ENCODE results near the gene NEIL3. TPM values are rescaled to one million over a fixed set of nuclear protein-coding genes. Genes with fewer than 3 reads are reported as not detected.

The NEIL3 gene, protein sequence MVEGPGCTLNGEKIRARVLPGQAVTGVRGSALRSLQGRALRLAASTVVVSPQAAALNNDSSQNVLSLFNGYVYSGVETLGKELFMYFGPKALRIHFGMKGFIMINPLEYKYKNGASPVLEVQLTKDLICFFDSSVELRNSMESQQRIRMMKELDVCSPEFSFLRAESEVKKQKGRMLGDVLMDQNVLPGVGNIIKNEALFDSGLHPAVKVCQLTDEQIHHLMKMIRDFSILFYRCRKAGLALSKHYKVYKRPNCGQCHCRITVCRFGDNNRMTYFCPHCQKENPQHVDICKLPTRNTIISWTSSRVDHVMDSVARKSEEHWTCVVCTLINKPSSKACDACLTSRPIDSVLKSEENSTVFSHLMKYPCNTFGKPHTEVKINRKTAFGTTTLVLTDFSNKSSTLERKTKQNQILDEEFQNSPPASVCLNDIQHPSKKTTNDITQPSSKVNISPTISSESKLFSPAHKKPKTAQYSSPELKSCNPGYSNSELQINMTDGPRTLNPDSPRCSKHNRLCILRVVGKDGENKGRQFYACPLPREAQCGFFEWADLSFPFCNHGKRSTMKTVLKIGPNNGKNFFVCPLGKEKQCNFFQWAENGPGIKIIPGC
- total RNA-seq, result 10 to 100 TPM; 16.6 to 18.7 TPM

DNA sequence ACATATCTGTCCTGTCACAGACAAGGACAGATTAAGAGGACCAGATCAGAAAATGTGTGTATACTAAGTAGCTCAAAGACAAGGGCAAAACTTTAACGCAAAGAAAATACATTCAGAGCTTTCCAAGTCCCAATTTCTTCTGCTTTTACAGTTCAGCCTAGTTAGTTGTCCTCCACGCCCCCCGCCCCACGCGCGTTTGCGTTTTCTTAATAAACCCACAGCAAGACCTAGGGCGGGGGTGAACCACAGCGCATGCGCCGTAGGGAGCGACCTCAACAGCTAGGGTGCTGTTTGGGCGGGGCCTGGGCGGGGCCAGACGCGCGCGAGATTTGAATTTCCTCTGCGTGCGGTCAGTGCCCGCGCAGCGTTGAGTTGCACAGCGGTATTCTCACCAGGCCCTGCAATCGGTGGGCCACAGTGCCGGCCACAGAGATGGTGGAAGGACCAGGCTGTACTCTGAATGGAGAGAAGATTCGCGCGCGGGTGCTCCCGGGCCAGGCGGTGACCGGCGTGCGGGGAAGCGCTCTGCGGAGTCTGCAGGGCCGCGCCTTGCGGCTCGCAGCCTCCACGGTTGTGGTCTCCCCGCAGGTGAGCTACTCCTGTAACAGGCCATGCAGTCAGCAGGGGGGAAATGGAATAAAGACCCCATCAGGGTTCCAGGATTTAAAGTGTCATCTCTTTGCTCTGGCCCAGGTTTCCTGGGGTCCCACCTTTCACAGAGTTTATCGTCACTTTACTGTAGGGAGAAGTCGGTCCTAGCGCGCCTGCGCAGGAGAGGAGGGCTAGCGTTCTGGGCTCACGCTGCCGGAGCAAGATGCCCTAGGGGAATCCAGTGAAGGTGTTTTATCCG lies at the start of gene NEIL3:
TSS of gene NEIL3 (plus strand) at position 353 of the 850 bp plus-strand sequence. CDS start at position 433, 80 bp downstream.
- H3K4me1 Mint-ChIP-seq (ENCODE audit: low read depth), result peaks cover 29% of the 10 kb centered on the region
- no peaks in the 10 kb centered on the region for H3K9me3 Mint-ChIP-seq
- POLR2A ChIA-PET, result interaction anchor here (1.0 to 1.9 kb wide), 3 partner anchors 11 to 132 kb away, joined by 3 to 17 read pairs (median 3); partner anchors contain the start of gene AGA

DNA sequence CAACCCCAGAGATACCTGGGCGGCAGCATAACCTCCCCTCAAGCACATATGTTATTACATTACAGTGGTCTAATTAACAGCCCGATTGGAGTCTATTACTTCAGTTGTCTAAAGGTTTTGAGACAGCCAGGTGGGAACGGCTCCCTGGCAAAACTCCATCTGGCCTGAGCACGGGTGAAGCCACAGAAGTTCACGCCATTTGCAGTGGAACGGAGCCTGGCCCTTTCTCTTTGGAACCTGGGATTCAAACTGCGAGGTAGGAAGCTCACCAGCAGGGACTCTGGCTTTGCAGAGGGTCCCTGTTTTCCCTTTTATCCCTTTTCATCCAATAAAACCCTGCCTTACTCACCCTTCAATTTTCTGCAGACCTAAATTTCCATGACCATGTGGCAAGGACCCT lies 45.9 kb upstream of the NEIL3 start:
- intact Hi-C loops (cut with micrococcal nuclease), result no loop called here
- Mint-ChIP-seq H3K36me3 (ENCODE audit: low read depth) (no peaks in the 10 kb centered on the region), H3K4me3 (no peak overlapping the region), H3K27me3 (peaks cover 2% of the 10 kb centered on the region), H3K27ac (no peak overlapping the region), H3K4me1 (ENCODE audit: low read depth) (no peaks in the 10 kb centered on the region), H3K9me3 (no peaks in the 10 kb centered on the region)
- ATAC-seq (no peak), DNase-seq (no peak)
- ChIA-PET POLR2A (no interaction called here), CTCF (interaction anchor here (1.7 kb wide), 1 partner anchor 13 kb away, joined by 4 read pairs; no protein-coding TSS in a partner anchor)
- TF ChIP-seq, protein P1, sequence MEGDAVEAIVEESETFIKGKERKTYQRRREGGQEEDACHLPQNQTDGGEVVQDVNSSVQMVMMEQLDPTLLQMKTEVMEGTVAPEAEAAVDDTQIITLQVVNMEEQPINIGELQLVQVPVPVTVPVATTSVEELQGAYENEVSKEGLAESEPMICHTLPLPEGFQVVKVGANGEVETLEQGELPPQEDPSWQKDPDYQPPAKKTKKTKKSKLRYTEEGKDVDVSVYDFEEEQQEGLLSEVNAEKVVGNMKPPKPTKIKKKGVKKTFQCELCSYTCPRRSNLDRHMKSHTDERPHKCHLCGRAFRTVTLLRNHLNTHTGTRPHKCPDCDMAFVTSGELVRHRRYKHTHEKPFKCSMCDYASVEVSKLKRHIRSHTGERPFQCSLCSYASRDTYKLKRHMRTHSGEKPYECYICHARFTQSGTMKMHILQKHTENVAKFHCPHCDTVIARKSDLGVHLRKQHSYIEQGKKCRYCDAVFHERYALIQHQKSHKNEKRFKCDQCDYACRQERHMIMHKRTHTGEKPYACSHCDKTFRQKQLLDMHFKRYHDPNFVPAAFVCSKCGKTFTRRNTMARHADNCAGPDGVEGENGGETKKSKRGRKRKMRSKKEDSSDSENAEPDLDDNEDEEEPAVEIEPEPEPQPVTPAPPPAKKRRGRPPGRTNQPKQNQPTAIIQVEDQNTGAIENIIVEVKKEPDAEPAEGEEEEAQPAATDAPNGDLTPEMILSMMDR (IDR thresholded peaks at IDR 0.05), result no peak

More for the DNA sequence above, at the start of gene NEIL3:
- Mint-ChIP-seq H3K27ac (peak within 1 kb of the TSS; percentile 82), H3K27me3 (no peaks in the 10 kb centered on the region), H3K4me3 (peak within 1 kb of the TSS; percentile 90), H3K36me3 (ENCODE audit: low read depth) (no peaks in the 10 kb centered on the region)
- ATAC-seq (peak; percentile 85), DNase-seq (peak; percentile 98)
- intact Hi-C loops (cut with micrococcal nuclease), result loop anchor here (2.0 kb wide), 1 partner anchor 133 kb away; the partner anchor contains the start of gene AGA
- TF ChIP-seq, protein P1 (IDR thresholded peaks at IDR 0.05), result no peak
- CTCF ChIA-PET, result interaction anchor here (1.3 kb wide), 1 partner anchor 30 kb away, joined by 3 read pairs; no protein-coding TSS in a partner anchor

DNA sequence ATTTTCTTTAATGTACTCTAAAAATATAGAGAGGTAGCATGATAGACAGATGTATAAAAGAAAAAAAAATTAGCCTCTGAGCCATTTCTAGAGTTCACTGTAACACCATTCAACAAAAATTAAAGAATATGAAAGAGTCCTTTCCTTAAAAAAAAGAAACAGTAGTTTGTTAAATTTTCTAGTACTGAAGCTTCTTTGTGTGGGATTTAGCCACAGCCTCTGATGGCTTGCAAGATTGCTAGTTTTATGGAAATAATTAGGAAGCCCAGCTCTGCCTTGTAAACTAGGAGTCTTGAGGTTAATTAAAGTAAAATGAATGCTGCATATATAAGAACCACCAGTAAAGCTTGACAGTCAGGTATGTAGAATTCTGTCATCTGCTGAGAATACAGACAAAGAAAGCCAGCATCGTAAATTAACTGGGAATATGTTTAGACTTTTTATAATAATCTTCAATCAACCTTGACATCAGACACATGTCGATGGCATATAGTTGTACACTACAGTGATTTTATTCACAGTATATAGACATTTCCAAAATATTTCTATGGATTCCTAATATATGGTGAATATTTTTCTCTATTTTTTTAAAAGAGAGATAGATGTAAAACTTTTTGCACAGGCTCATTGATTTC lies 44.8 kb upstream of the NEIL3 start:
- H3K4me1 Mint-ChIP-seq (ENCODE audit: low read depth), result no peaks in the 10 kb centered on the region
- DNase-seq, result no peak
- H3K27ac Mint-ChIP-seq, result no peak overlapping the region
- CTCF ChIA-PET, result interaction anchor here (0.6 to 1.7 kb wide), 4 partner anchors 14 to 22 kb away, joined by 3 to 4 read pairs (median 3); no protein-coding TSS in a partner anchor
- ATAC-seq, result no peak
- H3K4me3 Mint-ChIP-seq, result no peak overlapping the region
- peaks cover 1% of the 10 kb centered on the region for H3K27me3 Mint-ChIP-seq
- intact Hi-C loops (cut with micrococcal nuclease), result no loop called here
- TF ChIP-seq, protein P1 (IDR thresholded peaks at IDR 0.05), result no peak
- POLR2A ChIA-PET, result interaction anchor here (0.6 kb wide), 1 partner anchor 16 kb away, joined by 3 read pairs; no protein-coding TSS in a partner anchor
- no peaks in the 10 kb centered on the region for H3K9me3 Mint-ChIP-seq
- no peaks in the 10 kb centered on the region for H3K36me3 Mint-ChIP-seq (ENCODE audit: low read depth)

DNA sequence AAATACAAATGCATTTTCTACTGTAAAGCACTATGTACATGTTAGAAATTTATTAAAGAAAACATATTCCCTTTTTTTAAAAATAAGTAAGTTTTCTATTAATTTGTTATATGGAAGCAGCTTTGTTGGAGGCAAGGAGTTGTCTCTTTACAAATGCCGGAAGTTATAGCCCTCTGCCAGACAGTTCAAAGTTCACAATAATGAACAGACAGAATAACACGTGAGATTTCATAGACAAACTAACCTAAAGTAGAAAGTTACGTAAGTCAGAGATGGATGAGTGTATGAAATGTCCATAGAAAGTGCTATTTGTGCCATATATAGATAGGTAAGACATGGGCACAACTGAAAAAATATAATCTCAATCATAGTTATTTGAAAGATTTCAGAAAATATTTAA lies 43.9 kb upstream of the NEIL3 start:
- ATAC-seq (no peak), DNase-seq (no peak)
- intact Hi-C loops (cut with micrococcal nuclease), result no loop called here
- CTCF ChIA-PET, result interaction anchor here (0.8 to 2.6 kb wide), 2 partner anchors 15 to 21 kb away, joined by 3 to 10 read pairs; no protein-coding TSS in a partner anchor
- no peaks in the 10 kb centered on the region for H3K36me3 Mint-ChIP-seq (ENCODE audit: low read depth)
- POLR2A ChIA-PET, result no interaction called here
- no peaks in the 10 kb centered on the region for H3K27me3 Mint-ChIP-seq
- H3K9me3 Mint-ChIP-seq, result no peaks in the 10 kb centered on the region
- no peak overlapping the region for H3K4me3 Mint-ChIP-seq
- no peaks in the 10 kb centered on the region for H3K4me1 Mint-ChIP-seq (ENCODE audit: low read depth)
- no peak overlapping the region for H3K27ac Mint-ChIP-seq
- TF ChIP-seq, protein P1 (IDR thresholded peaks at IDR 0.05), result no peak
